SU-DHL-6 (cell line): ENCODE measurements around the gene PEDS1.

Experiments
- EZH2phosphoT487 ChIP-seq: fragments of 200-600 bp; sonication (generic), shearing (Covaris generic); conservative IDR thresholded peaks from 2 replicates; pipeline ENCODE4 v1.6.1; 2018; ENCODE audit warnings: mild to moderate bottlenecking, antibody characterized with exemption, low read length, moderate library complexity, mixed read lengths
- TF ChIP-seq, protein P1 (sequence below): fragments of 200-600 bp; sonication (generic); IDR thresholded peaks from one replicate; pipeline ENCODE4 v1.5.1; 2017; ENCODE audit warnings: antibody characterized with exemption, mild to moderate bottlenecking, low read length, moderate library complexity; ENCODE audit not compliant: insufficient read depth, poor library complexity, severe bottlenecking

DNA sequence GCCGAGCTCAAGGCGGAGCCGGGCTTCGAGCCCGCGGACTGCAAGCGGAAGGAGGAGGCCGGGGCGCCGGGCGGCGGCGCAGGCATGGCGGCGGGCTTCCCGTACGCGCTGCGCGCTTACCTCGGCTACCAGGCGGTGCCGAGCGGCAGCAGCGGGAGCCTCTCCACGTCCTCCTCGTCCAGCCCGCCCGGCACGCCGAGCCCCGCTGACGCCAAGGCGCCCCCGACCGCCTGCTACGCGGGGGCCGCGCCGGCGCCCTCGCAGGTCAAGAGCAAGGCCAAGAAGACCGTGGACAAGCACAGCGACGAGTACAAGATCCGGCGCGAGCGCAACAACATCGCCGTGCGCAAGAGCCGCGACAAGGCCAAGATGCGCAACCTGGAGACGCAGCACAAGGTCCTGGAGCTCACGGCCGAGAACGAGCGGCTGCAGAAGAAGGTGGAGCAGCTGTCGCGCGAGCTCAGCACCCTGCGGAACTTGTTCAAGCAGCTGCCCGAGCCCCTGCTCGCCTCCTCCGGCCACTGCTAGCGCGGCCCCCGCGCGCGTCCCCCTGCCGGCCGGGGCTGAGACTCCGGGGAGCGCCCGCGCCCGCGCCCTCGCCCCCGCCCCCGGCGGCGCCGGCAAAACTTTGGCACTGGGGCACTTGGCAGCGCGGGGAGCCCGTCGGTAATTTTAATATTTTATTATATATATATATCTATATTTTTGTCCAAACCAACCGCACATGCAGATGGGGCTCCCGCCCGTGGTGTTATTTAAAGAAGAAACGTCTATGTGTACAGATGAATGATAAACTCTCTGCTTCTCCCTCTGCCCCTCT is 38.2 kb upstream of the PEDS1 start:
- TF ChIP-seq, protein P1, sequence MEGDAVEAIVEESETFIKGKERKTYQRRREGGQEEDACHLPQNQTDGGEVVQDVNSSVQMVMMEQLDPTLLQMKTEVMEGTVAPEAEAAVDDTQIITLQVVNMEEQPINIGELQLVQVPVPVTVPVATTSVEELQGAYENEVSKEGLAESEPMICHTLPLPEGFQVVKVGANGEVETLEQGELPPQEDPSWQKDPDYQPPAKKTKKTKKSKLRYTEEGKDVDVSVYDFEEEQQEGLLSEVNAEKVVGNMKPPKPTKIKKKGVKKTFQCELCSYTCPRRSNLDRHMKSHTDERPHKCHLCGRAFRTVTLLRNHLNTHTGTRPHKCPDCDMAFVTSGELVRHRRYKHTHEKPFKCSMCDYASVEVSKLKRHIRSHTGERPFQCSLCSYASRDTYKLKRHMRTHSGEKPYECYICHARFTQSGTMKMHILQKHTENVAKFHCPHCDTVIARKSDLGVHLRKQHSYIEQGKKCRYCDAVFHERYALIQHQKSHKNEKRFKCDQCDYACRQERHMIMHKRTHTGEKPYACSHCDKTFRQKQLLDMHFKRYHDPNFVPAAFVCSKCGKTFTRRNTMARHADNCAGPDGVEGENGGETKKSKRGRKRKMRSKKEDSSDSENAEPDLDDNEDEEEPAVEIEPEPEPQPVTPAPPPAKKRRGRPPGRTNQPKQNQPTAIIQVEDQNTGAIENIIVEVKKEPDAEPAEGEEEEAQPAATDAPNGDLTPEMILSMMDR, result no peak
- no peak for TF ChIP-seq EZH2phosphoT487
